Prostate gland (tissue), 2 donors: ENCODE results near the gene CSK.

ENCODE experiments used
- POLR2A ChIP-seq: fragments of 450-650 bp; IDR thresholded peaks from one replicate; pipeline ENCODE4 v1.6.1; 2016; ENCODE audit warnings: antibody characterized with exemption, mild to moderate bottlenecking
- POLR2AphosphoS5 ChIP-seq: sonication (generic); formaldehyde crosslinking; IDR thresholded peaks from one replicate; pipeline ENCODE4 v1.6.1; 2017; ENCODE audit warnings: antibody characterized with exemption
- TF ChIP-seq, protein P1 (sequence below), 4 experiments: fragments of 200-600 bp in 2 of 4; fragments of 450-650 bp in 2 of 4; sonication (generic) in 2 of 4; IDR thresholded peaks; 1 replicate in 3 of 4; 2 replicates in 1 of 4; pipeline ENCODE4 v1.5.1; 2016 to 2019; ENCODE audit warnings: antibody characterized with exemption in 4 of 4, mild to moderate bottlenecking in 2 of 4, moderate library complexity in 2 of 4

- no peak for TF ChIP-seq POLR2A
- TF ChIP-seq, protein P1, sequence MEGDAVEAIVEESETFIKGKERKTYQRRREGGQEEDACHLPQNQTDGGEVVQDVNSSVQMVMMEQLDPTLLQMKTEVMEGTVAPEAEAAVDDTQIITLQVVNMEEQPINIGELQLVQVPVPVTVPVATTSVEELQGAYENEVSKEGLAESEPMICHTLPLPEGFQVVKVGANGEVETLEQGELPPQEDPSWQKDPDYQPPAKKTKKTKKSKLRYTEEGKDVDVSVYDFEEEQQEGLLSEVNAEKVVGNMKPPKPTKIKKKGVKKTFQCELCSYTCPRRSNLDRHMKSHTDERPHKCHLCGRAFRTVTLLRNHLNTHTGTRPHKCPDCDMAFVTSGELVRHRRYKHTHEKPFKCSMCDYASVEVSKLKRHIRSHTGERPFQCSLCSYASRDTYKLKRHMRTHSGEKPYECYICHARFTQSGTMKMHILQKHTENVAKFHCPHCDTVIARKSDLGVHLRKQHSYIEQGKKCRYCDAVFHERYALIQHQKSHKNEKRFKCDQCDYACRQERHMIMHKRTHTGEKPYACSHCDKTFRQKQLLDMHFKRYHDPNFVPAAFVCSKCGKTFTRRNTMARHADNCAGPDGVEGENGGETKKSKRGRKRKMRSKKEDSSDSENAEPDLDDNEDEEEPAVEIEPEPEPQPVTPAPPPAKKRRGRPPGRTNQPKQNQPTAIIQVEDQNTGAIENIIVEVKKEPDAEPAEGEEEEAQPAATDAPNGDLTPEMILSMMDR (IDR thresholded peaks at IDR 0.05), result no peak
- no peak for TF ChIP-seq POLR2AphosphoS5
Observed at GRCh38 chr15:74770211-74770903, 11.5 kb upstream of the CSK start.
